PFSK-1 (cell line): ENCODE results near the gene CWC27.

Source experiments
- POLR2AphosphoS5 ChIP-seq: IDR thresholded peaks from 2 replicates; pipeline ENCODE4 v1.6.1; 2012; ENCODE audit warnings: low read depth, mild to moderate bottlenecking, control low read depth, low read length, moderate library complexity
- TAF1 ChIP-seq: IDR thresholded peaks from 2 replicates; pipeline ENCODE4 v1.6.1; 2012; ENCODE audit warnings: low read length, control low read depth, borderline replicate concordance; ENCODE audit not compliant: insufficient read depth

DNA sequence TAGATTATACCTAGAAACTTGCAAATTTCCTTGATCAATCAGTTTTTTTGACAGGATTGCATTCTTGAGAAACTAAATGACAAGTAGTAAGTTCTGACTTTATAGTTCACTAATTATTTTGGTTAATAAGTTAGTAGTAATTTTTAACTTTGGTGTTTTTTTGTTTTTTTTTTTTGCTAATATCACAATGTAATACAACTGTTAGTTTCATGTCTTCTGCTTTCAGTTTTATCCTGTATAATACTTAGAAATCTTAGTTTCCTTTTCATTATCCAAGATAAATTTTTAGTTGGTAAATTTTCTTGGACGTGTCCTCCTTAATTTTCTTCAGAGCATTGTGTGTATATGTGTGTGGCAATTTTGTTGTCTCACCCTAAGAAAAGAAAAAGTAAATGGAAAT is 57.8 kb downstream of the CWC27 start:
- TF ChIP-seq POLR2AphosphoS5 (no peak), TAF1 (no peak)
